GM18517 (cell line): ENCODE data around the gene APLP2.
A peak's percentile ranks its signal among the peaks of the same experiment; 100 is the strongest.

Experiments
- ATAC-seq: cut with Tn5 transposase; IDR thresholded peaks from one replicate; pipeline ENCODE4 v1.9.1; 2021; ENCODE audit warnings: mild to moderate bottlenecking, moderate library complexity; ENCODE audit not compliant: unreplicated experiment

APLP2 gene

DNA sequence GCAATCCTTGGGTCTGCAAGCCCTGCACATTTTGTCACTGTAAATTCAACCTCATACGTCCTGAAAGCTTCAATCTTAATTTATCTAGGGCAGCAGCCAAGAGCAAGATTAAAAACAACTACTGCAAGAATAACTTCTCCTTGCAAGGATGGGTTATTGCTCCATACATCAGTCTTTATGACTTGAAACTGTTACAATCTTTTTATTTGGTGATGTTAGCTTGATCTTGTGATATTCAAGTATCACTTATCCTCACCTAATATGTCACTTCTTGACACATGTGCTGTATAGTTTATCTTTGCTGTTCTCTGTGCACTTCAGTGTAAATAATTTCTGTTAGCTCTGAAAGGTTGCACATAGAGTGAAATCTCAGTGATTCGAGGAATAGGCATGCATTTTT, 14.7 kb upstream of the APLP2 start:
- ATAC-seq = no peak

DNA sequence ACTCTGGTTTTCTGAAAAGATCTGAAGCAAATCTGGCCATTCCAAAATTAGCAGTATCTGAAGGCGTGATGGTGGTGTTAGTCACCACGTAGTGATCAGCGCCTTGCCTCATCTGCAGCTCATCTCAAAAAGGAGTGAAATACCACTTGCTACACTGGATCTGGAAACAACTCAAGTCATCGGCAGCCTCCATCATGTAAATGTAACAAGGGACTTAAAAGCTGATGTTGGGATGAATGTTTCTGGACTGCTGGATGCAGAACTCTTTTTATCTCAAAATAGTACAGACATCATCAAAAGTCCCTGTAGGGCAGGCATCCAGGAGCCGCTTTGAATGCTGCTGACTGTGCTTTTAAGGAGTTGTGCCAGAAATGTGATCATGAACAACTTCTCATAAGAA, 14.1 kb upstream of the APLP2 start:
- no peak for ATAC-seq

DNA sequence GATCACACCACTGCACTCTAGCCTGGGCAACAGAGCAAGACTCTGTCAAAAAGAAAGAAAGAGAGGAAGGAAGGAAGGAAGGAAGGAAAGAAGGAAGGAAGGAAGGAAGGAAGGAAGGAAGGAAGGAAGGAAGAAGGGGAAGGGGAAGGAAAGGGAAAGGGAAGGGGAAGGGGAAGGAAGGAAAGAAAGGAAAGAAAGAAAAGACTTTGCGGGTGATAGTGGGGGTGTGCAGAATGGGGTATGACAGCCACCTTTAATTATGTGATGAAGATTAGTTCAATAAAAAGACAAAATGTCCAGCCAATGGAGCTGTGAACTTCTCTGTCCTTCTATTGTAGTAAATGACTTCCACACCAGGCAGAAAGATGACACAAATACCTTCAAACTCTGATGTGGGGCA, 8.7 kb upstream of the APLP2 start:
- ATAC-seq = no peak

DNA sequence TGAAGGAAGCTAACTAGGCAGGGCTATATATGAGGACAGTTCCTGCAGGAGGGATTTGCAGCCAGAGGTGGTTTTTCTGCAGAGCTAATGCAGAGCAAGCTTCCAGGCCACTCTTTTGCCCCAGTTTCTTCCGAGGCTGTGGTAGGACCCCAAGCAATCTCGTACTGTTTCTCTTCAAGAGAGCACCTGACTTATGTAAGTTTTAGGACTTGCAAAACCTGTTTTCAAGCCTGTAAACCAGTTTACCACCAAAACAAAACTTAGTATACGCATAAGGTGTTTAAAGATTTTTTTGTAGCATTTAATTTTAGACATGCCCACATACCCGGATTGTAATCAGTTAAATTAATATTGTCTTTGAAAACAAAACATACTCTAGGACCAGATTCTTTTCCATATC, 7.7 kb upstream of the APLP2 start:
- no peak for ATAC-seq

DNA sequence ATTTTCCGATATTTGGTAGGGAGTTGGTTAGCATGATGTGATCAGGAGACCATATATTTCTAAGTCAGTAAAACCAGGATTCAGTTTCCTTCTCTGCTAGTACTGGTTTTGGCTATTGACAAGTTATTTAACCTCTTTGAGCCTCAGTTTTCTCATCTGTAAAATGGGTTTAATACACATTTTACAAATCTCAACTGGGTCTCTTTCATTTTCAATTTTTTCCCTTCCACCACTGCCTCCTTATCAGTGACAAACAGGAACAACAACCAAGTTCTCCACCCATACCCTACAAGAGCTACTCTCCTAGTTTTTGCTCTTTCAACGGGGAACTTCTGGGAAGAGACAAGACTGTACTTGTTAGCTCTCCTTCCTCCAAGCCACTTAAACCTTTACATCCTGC, 6.2 kb upstream of the APLP2 start:
- no peak for ATAC-seq

DNA sequence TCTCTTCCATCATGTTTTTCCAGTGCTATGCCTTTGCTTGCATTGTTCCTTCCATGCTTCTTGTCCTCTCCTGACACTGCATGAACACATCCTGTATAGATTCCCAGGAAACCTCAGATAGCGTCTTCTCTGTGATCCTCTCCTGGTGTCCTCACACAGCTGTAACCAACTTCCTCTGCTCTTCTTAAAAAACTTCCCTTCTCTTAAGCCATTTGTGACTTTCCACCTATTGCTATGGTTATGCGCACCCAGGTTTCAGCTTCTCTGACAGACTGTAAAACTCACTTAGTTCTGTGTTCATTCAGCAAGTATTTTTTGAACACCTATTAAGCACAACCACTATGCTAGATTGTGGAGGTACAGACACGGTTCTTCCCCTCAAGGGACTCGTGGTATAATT, 5.1 kb upstream of the APLP2 start:
- ATAC-seq = no peak

DNA sequence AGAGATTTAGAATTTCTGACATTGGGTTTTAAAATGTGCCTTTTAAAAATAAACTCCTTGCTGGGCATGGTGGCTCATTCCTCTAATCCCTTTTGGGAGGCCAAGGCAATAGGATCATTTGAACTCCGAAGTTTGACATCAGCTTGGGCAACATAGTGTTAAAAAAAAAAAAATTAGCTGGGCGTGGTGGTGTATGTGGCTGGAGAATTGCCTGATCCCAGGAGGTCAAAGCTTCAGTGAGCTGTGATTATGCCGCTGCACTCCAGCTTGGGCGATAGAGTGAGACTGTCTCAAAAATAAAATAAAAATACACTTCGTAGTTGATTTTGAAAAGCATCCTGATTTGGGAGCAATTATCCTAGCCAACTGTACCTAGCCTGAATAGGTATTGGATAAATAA, 3.4 kb upstream of the APLP2 start:
- no peak for ATAC-seq

DNA sequence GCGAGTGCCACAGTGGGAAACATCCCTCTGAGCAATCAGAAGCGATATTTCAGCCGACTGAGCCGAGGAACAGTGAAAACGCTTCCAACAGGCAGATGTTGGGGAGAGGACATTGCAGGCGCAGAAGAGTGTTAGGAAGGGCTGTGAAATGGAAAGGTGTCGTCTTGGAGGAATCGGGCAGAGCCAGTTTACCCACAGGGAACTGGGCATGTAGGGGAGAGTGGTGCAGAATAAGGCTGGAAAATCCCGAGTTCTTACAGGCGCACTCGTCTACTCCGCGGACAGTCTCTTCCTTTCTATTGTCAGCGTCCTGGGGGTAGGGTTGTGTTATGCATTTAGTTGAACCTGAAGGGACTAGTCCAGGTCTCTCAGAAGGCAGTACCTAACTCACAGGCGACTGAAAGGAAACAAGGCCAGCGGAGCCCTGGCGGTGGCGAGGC, 1.1 kb upstream of the APLP2 start:
- ATAC-seq = no peak

DNA sequence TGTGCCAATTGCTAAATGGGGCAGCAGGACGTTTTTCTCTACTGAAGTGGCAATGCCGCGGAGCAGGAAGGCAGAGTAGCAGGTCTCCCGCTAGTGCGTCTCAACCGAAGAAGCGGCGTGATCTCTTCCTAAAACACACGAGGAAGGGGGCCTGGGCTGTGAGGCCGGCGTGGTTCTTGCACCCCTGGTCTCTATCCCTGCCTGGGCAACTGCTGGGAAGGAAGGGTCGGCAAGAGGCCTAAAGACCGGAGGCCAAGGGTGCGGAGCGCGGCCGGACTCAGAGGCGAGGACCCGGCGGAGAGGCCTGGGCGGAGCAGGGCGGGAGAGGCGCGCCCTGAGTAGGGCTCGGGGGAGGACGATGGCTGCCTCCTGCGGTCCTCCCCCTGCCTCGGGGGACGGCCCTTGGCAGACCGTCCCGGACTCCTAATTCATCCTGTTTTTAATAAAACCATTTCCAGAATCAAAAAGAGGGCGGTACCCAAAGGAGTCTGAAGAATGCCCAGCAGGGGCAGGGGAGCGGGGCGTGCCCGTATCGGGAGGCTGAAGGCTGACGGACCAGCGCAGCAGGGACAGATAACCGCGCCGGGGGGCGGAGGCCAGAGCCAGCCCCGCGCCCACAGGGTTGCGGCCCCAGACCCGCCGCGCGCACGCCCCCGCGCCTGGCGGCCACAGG, 572 bp upstream of the APLP2 start:
- ATAC-seq = peak; percentile 29

DNA sequence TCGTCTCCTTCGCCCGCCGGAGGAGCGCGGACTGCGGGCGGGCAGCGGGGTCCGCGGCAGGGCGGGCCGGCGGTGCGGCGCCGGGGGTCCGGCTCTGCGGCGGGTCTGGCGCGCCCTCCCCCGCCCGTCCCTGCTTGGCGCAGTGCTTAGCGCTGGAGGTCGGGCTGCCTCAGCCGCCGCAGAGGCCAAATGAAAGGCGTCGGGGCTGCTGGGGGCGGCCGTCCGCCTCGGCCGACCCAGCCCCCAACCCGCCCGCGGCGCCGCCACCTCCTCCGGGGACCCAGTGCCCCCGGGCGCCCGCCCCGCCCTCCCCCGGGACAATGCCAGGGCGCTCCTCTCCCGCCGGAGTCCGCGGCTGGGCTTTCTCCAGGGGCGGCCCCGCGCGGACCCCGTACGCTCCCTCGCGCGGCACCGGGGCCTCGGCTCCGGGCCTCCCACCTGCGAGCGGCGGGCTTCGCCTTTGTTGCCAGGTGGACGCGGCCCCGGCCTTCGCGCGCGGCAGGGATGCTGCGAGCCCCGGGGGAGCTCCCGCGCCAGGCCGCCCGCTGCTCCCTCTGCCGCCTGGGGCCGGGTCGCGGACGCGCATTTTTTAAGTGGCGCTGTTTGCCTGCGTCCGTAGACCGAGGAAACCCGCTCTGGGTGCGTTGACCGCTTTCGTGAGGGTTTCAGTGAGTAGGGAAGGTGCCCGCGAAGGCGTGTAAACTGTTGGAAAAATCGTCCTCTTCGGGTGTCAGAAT, 583 bp downstream of the APLP2 start:
- ATAC-seq = peak; percentile 26

DNA sequence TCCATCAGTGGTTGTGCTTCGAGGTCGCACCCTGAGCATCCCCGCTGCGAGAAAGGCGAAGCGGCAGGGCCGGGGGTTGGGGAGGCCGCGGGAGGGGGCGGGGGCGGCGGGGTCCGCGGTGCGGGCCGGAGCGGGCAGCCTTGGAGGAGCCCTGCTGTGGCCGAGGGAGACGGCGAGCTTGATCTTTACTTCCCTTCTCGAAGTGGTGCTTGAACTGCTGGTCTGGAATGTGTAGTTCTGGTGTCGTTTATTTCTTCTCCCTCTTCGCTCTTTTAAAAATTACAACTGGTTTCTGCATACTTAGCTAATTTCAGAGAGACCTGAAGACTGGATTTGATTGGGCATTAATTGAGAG, 1.1 kb downstream of the APLP2 start:
- no peak for ATAC-seq

DNA sequence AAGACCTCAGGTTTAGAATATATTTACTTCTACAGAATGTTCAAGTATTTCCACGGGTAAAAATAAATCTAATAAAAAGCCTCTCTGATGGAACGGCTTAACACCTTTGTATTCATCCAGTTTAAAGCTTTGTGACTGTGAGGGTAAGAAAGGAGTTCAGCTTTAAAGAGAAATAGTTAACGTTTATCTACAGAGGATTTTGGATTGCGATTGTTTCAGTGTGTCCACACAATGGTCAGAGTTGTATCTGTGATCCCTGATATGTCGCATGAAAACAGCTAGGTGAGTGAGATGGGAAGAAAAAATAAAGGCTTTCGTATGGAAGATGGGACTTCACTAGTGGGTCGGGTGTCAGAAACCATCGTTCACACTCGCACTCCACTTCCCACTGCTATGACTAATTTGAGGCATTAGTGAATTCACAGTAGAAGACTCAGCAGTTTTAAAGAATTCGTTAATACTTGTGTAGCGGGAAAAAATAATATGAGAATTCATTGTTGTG, 1.6 kb downstream of the APLP2 start:
- ATAC-seq = no peak

DNA sequence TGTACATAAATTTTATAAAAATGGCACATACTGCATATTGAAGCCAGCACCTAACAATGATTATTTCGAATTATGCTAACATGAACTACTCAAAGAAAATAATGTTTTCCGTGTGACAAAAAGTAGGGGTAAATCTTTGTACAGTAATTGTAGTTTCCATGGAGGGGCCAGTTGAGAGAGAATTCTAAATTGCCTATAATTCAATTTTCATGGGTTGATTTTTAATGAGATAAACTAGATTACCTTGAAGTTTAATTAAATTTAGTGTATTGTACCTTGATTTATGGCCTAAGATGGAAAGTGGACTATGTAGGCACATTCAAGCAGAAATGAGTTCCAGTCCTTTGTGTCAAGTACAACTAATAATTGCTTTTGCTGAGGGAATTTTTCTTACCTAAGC, 5.0 kb downstream of the APLP2 start:
- ATAC-seq = no peak

DNA sequence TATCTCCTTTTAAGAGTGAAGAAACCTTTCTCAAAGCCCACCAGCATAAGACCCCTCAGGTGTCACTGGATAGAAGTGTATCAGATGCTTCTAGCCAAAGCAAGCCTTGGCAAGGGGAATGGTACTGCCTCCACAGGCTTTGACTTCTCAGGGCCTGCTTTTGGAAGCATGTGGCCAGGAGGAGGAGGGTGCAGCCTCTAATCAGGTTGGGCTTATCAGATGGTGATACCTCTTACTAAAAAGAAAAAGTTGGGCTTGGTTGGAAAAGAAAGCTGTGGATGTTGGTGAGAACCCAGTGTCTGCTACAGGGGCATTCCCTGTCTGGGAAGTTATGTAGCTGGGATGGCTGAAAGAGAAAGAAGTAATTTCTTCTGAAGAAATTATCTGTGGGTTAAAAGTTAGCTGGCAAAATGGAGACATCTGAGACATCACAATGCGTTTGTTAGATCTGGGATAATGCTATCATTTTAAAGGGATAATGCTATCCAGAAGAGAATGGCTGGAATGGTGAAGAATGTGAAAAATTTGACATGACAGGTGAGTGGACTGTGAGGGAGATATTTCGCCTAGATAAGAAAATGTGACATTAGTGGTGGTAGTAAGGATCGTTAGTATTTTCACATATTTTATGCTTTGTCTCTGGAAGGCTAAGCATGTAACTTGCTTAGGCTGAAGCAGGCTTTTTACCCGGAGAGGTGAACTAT, 7.2 kb downstream of the APLP2 start:
- ATAC-seq = no peak

DNA sequence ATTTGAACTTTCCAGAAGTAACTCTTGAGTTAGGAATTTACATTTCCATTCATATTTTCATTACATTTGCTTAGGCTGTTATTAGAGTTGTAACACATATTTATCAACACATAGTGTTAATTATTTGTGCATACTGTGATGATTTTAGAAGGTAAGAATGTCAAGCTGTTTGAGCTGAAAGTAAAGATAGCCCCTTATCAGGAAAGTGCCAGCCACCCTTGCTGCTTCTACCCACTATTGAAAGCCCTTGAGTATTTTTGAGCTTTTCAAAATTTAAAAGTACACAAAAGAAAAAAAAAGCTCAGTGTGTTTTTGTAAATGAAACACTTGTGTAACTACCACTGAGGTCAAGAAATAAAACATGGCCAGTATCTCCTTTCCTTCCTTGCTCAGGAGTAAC, 8.0 kb downstream of the APLP2 start:
- no peak for ATAC-seq

DNA sequence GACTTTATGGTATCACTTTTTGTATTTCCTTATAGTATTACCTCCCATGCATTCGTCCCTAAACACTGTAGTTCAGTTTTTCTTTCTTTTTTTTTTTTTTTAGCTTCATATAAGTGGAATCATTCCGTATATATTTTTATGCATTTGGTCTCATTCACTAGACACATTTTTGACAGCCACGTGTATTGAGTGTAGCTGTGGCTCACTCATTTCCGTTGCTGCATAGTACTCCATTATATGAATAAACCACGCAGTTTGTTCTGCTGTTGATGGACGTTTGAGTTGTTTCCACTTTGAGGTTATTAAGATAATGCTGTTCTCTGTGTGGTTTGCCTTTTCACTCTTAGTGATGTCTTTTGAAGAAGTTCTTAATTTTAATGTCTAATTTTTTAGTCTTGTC, 8.4 kb downstream of the APLP2 start:
- no peak for ATAC-seq

DNA sequence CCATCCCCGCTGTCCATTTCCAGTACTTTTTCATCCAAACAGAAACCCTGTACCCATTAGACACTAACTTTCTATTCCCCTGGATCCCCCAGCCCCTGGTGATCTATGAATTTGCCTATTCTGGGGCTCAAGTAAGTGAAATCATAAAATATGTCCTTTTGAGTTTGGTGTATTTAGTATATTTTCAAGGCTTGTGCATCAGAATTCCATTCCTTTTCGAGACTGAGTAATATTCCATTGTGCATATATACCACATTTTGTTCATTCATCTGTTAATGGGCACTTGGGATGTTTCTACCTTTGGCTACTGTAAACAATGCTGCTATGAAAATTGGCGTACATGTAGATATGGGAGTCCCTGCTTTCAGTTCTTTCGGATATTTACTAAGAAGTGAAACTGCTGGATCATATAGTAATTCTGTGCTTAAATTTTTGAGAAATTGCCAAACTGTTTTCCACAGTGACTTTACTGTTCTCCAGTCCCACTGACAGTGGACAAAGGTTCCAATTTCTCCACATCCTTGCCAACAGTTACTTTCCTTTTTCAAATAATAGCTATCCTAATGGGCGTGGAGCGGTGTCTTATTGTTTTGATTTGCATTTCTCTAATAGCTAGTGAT, 16.1 kb downstream of the APLP2 start:
- no peak for ATAC-seq

DNA sequence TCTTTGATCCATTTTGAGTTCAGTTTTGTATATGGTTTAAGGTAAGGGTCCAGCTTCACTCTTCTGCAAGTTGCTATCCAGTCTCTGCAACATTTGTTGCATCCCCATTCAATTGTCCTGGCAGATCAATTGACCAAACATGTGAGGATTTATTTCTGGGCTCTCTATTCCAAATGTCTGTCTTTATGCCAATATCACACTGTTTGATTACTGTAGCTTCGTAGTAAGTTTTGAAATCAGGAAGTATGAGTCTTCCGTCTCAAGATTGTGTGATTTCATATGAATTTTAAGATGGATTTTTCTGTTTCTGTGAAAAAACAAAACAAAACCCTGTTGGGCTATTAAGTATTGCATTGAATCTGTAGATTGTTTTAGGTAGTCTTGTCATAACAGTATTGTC, 17.0 kb downstream of the APLP2 start:
- no peak for ATAC-seq

DNA sequence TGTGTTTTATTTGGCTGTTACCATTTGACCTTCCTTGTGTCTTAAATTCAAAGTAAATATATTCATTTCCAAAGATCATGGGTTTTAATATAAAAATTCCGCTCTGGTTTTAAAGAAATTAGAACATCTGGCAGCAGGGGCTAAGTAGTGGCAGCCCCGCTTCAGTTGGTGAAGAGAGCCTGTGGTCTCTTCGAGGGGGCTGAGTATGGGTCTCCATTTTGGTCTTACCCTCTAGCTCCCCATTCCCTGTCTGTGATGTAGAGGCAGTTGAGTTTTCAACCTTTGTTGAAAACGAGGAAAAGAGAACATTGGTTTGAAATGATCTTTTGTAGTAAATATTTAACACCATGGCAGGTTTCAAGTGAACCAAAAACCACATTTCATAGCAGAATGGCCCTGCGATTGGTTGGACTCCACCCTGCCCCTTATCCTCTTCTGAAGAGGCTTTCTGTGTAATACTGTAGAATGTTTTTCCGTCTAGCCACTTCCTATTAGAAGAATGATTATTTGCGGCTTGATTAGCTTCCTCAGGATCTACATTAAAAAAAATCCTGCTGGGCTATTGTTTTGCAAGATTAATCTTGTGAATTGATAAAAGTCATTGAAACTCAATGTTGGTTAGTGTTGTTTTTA, 17.7 kb downstream of the APLP2 start:
- no peak for ATAC-seq

DNA sequence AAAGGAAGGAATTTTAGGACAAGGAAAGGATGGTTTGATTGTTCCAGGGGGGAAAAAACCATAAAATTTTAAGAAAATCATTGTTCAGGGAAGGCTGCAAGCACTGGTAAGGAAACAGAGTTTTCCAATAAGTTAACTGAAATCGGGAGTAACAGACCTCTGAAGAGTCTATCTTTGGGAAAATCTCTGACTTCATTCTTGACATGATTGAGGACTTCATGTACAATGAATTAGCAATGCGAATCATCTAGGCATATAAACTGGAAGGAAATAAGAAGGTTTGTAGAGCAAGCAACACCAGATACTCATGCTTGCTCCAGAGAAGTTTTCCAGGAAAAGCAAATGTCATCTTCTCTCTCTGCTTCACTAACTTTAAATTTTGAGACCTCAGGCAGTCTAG, 18.5 kb downstream of the APLP2 start:
- ATAC-seq = no peak
